ENCODE data around the gene ATP11C. TPM values are rescaled to one million over a fixed set of nuclear protein-coding genes. Genes with fewer than 3 reads are reported as not detected.

Gene ATP11C
- total and polyA plus RNA-seq, 4 donors: 2.6 to 23.5 (median 10.0) TPM

GRCh38 chrX:139702658-139703057 is 230.2 kb downstream of the ATP11C start:
- H3K36me3 ChIP-seq (ENCODE audit: control insufficient read depth in 4 of 4, insufficient read depth in 4 of 4, low read length in 4 of 4): no peaks in the 10 kb centered on the region
- ATAC-seq (ENCODE audit: insufficient read depth, low FRiP score) (no peak), DNase-seq (no peak)
- no peaks in the 10 kb centered on the region for H3K9me3 ChIP-seq (ENCODE audit: control insufficient read depth in 4 of 4, insufficient read depth in 3 of 4, low read length in 3 of 4)
- no peaks in the 10 kb centered on the region for H3K27me3 ChIP-seq (ENCODE audit: control insufficient read depth in 3 of 3, insufficient read depth in 3 of 3, low read length in 2 of 3)
- no peak overlapping the region for H3K4me3 ChIP-seq
- H3K9ac ChIP-seq (ENCODE audit: insufficient read depth in 1 of 2, low read length in 2 of 2): no peak overlapping the region
- WGBS, 2 donors: 82 to 94% methylated on average over 3 of the region's 3 CpGs
- no peaks in the 10 kb centered on the region for H3K4me1 ChIP-seq (ENCODE audit: control insufficient read depth in 5 of 5, insufficient read depth in 5 of 5, low read length in 5 of 5)
- no peak overlapping the region for H3K27ac ChIP-seq (ENCODE audit: low read depth in 1 of 2, low read length in 1 of 2)
- TF ChIP-seq CTCF (IDR thresholded peaks at IDR 0.05; ENCODE audit: control extremely low read depth, extremely low read depth): no peak

GRCh38 chrX:139692908-139693307 is 239.9 kb downstream of the ATP11C start:
- H3K9ac ChIP-seq (ENCODE audit: insufficient read depth in 1 of 2, low read length in 2 of 2): no peak overlapping the region
- H3K4me1 ChIP-seq (ENCODE audit: control insufficient read depth in 5 of 5, insufficient read depth in 5 of 5, low read length in 5 of 5): peaks cover 0 to 7% (median 0%) of the 10 kb centered on the region in 5 donors
- WGBS, 2 donors: 43 to 47% methylated on average over 8 of the region's 8 CpGs
- TF ChIP-seq CTCF (IDR thresholded peaks at IDR 0.05; ENCODE audit: control extremely low read depth, extremely low read depth): no peak
- H3K27me3 ChIP-seq (ENCODE audit: control insufficient read depth in 3 of 3, insufficient read depth in 3 of 3, low read length in 2 of 3): peaks cover 7 to 26% (median 18%) of the 10 kb centered on the region in 3 donors
- H3K27ac ChIP-seq (ENCODE audit: low read depth in 1 of 2, low read length in 1 of 2): no peak overlapping the region
- H3K9me3 ChIP-seq (ENCODE audit: control insufficient read depth in 4 of 4, insufficient read depth in 3 of 4, low read length in 3 of 4): no peaks in the 10 kb centered on the region
- H3K36me3 ChIP-seq (ENCODE audit: control insufficient read depth in 4 of 4, insufficient read depth in 4 of 4, low read length in 4 of 4): no peaks in the 10 kb centered on the region
- DNase-seq (no peak), ATAC-seq (ENCODE audit: insufficient read depth, low FRiP score) (no peak)
- H3K4me3 ChIP-seq: no peak overlapping the region

DNA sequence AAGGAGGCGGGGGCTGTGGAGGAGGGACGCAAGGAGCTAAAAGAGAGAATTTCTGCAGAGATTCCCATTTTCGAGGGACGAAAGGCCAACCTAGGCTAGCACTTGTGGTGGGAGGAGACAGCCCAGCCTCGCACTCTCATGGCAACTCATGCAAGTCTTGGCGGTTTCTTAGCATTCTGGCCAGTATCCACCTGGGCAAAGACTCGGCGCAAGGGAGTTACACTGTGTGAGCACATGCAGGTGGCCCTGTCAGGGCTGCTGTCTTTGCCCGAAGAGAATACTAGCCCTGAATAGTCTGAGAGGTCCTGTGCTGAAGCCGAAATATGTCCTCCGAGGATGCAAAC is 240.4 kb downstream of the ATP11C start:
- no peak for TF ChIP-seq CTCF (IDR thresholded peaks at IDR 0.05; ENCODE audit: control extremely low read depth, extremely low read depth)
- H3K27ac ChIP-seq (ENCODE audit: low read depth in 1 of 2, low read length in 1 of 2): no peak overlapping the region
- WGBS, 2 donors: 32 to 45% methylated on average over 9 to 11 of the region's 11 CpGs
- no peaks in the 10 kb centered on the region for H3K9me3 ChIP-seq (ENCODE audit: control insufficient read depth in 4 of 4, insufficient read depth in 3 of 4, low read length in 3 of 4)
- no peak overlapping the region for H3K4me3 ChIP-seq
- no peak for ATAC-seq (ENCODE audit: insufficient read depth, low FRiP score)
- no peak overlapping the region for H3K9ac ChIP-seq (ENCODE audit: insufficient read depth in 1 of 2, low read length in 2 of 2)
- H3K4me1 ChIP-seq (ENCODE audit: control insufficient read depth in 5 of 5, insufficient read depth in 5 of 5, low read length in 5 of 5): peaks cover 0 to 7% (median 0%) of the 10 kb centered on the region in 5 donors
- peaks cover 7 to 26% (median 18%) of the 10 kb centered on the region in 3 donors for H3K27me3 ChIP-seq (ENCODE audit: control insufficient read depth in 3 of 3, insufficient read depth in 3 of 3, low read length in 2 of 3)
- H3K36me3 ChIP-seq (ENCODE audit: control insufficient read depth in 4 of 4, insufficient read depth in 4 of 4, low read length in 4 of 4): no peaks in the 10 kb centered on the region
- peak in 1 of 3 donors; percentile 8 for DNase-seq

DNA sequence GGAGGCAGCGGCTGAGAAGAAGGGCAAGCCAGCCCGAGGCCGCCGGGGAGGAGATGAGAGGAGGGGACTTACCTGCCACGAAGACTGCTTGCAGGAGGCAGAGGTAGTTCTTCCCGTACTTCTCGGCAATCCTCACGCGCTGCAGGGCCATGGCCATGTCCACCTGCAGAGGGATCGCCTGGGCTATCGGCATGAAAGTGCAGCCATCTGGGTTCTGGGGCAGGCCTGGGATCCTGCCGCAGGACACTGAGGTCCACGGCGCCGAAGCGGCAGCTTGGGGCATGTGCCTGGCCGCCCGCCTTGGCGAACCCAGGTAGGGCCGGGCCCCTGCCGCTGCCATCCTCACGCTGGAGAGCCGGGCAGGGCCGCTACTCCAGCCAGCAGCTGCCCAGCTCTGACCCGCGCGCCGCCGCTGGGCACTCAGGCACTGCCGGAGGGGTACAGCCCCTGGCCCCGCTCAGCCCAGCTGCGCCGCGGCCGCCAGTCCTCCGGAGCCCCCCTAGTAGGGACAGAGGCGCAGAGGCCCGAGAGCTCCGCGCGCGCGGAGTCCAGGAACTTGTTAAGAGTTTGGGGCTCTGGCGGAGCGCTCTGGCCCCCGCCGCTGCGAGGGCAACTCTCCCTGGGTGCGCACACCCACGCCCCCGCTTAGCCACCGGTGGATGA is 240.9 kb downstream of the ATP11C start:
- H3K4me3 ChIP-seq: no peak overlapping the region
- no peak overlapping the region for H3K27ac ChIP-seq (ENCODE audit: low read depth in 1 of 2, low read length in 1 of 2)
- H3K9me3 ChIP-seq (ENCODE audit: control insufficient read depth in 4 of 4, insufficient read depth in 3 of 4, low read length in 3 of 4): peaks cover 0 to 2% (median 0%) of the 10 kb centered on the region in 4 donors
- H3K27me3 ChIP-seq (ENCODE audit: control insufficient read depth in 3 of 3, insufficient read depth in 3 of 3, low read length in 2 of 3): peaks cover 7 to 26% (median 18%) of the 10 kb centered on the region in 3 donors
- 2 to 24% methylated on average over 15 to 52 of the region's 52 CpGs for WGBS, 2 donors
- peaks cover 0 to 7% (median 0%) of the 10 kb centered on the region in 5 donors for H3K4me1 ChIP-seq (ENCODE audit: control insufficient read depth in 5 of 5, insufficient read depth in 5 of 5, low read length in 5 of 5)
- ATAC-seq (ENCODE audit: insufficient read depth, low FRiP score) (no peak), DNase-seq (peak in 1 of 3 donors; percentile 1)
- H3K9ac ChIP-seq (ENCODE audit: insufficient read depth in 1 of 2, low read length in 2 of 2): no peak overlapping the region
- H3K36me3 ChIP-seq (ENCODE audit: control insufficient read depth in 4 of 4, insufficient read depth in 4 of 4, low read length in 4 of 4): no peaks in the 10 kb centered on the region
- no peak for TF ChIP-seq CTCF (IDR thresholded peaks at IDR 0.05; ENCODE audit: control extremely low read depth, extremely low read depth)

All from lung (tissue), 12 donors.